Femur (tissue), 1 donor: ENCODE data around the gene ZNF277.

Experiments used
- DNase-seq: peaks from one replicate; pipeline ENCODE4 v3.0.0-alpha.2; 2017

The ZNF277 gene

GRCh38 chr7:112255388-112255720 is 48.9 kb downstream of the ZNF277 start:
- DNase-seq, result no peak

GRCh38 chr7:112257073-112257472 is 50.6 kb downstream of the ZNF277 start:
- DNase-seq, result no peak

GRCh38 chr7:112260911-112261310 is 54.4 kb downstream of the ZNF277 start:
- DNase-seq, result no peak

GRCh38 chr7:112262036-112262435 is 55.5 kb downstream of the ZNF277 start:
- DNase-seq, result no peak

GRCh38 chr7:112262855-112263487 is 56.5 kb downstream of the ZNF277 start:
- no peak for DNase-seq

GRCh38 chr7:112263519-112263918 is 57.0 kb downstream of the ZNF277 start:
- no peak for DNase-seq

- no peak for DNase-seq
These were observed 59.6 kb downstream of the ZNF277 start for GRCh38 chr7:112266141-112266540.

GRCh38 chr7:112266595-112267270 is 60.2 kb downstream of the ZNF277 start:
- no peak for DNase-seq

- no peak for DNase-seq
These were observed 61.6 kb downstream of the ZNF277 start for GRCh38 chr7:112267944-112268691.

GRCh38 chr7:112271162-112271561 is 64.7 kb downstream of the ZNF277 start:
- no peak for DNase-seq

- DNase-seq, result no peak
These were observed 66.5 kb downstream of the ZNF277 start for GRCh38 chr7:112272921-112273561.

GRCh38 chr7:112279042-112279441 is 72.5 kb downstream of the ZNF277 start:
- DNase-seq, result no peak

- DNase-seq, result no peak
These were observed 73.8 kb downstream of the ZNF277 start for GRCh38 chr7:112280267-112280666.

GRCh38 chr7:112282476-112283188 is 76.1 kb downstream of the ZNF277 start:
- no peak for DNase-seq

- no peak for DNase-seq
These were observed 77.0 kb downstream of the ZNF277 start for GRCh38 chr7:112283382-112283910.

- no peak for DNase-seq
These were observed 80.0 kb downstream of the ZNF277 start for GRCh38 chr7:112286250-112287086.

GRCh38 chr7:112288301-112288700 is 81.8 kb downstream of the ZNF277 start:
- no peak for DNase-seq

GRCh38 chr7:112290065-112290464 is 83.6 kb downstream of the ZNF277 start:
- DNase-seq, result no peak

GRCh38 chr7:112292162-112292561 is 85.7 kb downstream of the ZNF277 start:
- no peak for DNase-seq

GRCh38 chr7:112293416-112293815 is 86.9 kb downstream of the ZNF277 start:
- DNase-seq, result no peak

- DNase-seq, result no peak
These were observed 89.9 kb downstream of the ZNF277 start for GRCh38 chr7:112296432-112296831.

GRCh38 chr7:112297681-112298080 is 91.2 kb downstream of the ZNF277 start:
- DNase-seq, result no peak
